Left ventricle myocardium inferior (tissue), 1 donor: ENCODE measurements around the gene FMN1. TPM values are rescaled to one million over a fixed set of nuclear protein-coding genes. Genes with fewer than 3 reads are reported as not detected.

Experiments used
- DNase-seq: peaks from one replicate; pipeline ENCODE4 v3.0.0-alpha.2; 2020
- H3K27ac ChIP-seq: fragments of 200-600 bp; replicated peaks from 2 replicates; pipeline ENCODE4 v1.8.0; 2021
- H3K27me3 ChIP-seq: fragments of 200-600 bp; 2 replicates; pipeline ENCODE4 v1.8.0; 2021; ENCODE audit warnings: low read depth
- H3K36me3 ChIP-seq: fragments of 200-600 bp; 2 replicates; pipeline ENCODE4 v1.8.0; 2021
- H3K4me1 ChIP-seq: fragments of 200-600 bp; 2 replicates; pipeline ENCODE4 v1.8.0; 2021
- H3K4me3 ChIP-seq: fragments of 200-600 bp; 2 replicates; pipeline ENCODE4 v1.8.0; 2021; ENCODE audit warnings: mild to moderate bottlenecking, moderate library complexity
- H3K9me3 ChIP-seq: fragments of 200-600 bp; replicated peaks from 2 replicates; pipeline ENCODE4 v1.8.0; 2021
- CTCF ChIP-seq: fragments of 200-600 bp; IDR thresholded peaks from 2 replicates; pipeline ENCODE4 v1.8.0; 2021; ENCODE audit warnings: antibody characterized with exemption, mild to moderate bottlenecking, borderline replicate concordance
- intact Hi-C: fragments of 100-400 bp; cut with micrococcal nuclease; formaldehyde crosslinking; loops from one replicate; pipeline ENCODE4 v1.11.0; 2022
- total RNA-seq: library from RNA; stranded (reverse); fragmentation: NEBNext Ultra II Directional; extraction: Animal tissue kit (Norgen Biotek cat#: 25700); gene quantifications from one replicate; pipeline ENCODE4 v1.2.1, GENCODE V29; 2021
- donor health status: DM: no; HTN: yes; CAD: no; lungs with severe emphysema.

Gene FMN1
- total RNA-seq, 1 donor from 2014 or later = 4.5 TPM

- TF ChIP-seq CTCF = no peak
- Histone ChIP-seq H3K4me3 (no peak overlapping the region), H3K9me3 (no peaks in the 10 kb centered on the region), H3K4me1 (peaks cover 5% of the 10 kb centered on the region), H3K27me3 (no peaks in the 10 kb centered on the region), H3K36me3 (no peaks in the 10 kb centered on the region), H3K27ac (no peak overlapping the region)
- intact Hi-C loops = no loop called here
- DNase-seq = no peak
These were observed 95.3 kb downstream of the FMN1 start for GRCh38 chr15:33099213-33099612.

- no peaks in the 10 kb centered on the region for H3K9me3 ChIP-seq
- H3K36me3 ChIP-seq = no peaks in the 10 kb centered on the region
- H3K27me3 ChIP-seq = no peaks in the 10 kb centered on the region
- DNase-seq = no peak
- intact Hi-C loops = no loop called here
- H3K4me3 ChIP-seq = no peak overlapping the region
- TF ChIP-seq CTCF = no peak
- no peak overlapping the region for H3K27ac ChIP-seq
- peaks cover 11% of the 10 kb centered on the region for H3K4me1 ChIP-seq
These were observed 96.1 kb downstream of the FMN1 start for GRCh38 chr15:33098094-33099058.

- no peaks in the 10 kb centered on the region for H3K9me3 ChIP-seq
- no peak for TF ChIP-seq CTCF
- H3K4me3 ChIP-seq = no peak overlapping the region
- no peak overlapping the region for H3K27ac ChIP-seq
- no peaks in the 10 kb centered on the region for H3K27me3 ChIP-seq
- no peak for DNase-seq
- no peaks in the 10 kb centered on the region for H3K36me3 ChIP-seq
- H3K4me1 ChIP-seq = peaks cover 11% of the 10 kb centered on the region
- intact Hi-C loops = no loop called here
These were observed 98.4 kb downstream of the FMN1 start for GRCh38 chr15:33096134-33096533.

- Histone ChIP-seq H3K4me1 (peaks cover 11% of the 10 kb centered on the region), H3K27me3 (no peaks in the 10 kb centered on the region), H3K27ac (no peak overlapping the region), H3K4me3 (no peak overlapping the region), H3K36me3 (no peaks in the 10 kb centered on the region), H3K9me3 (no peaks in the 10 kb centered on the region)
- intact Hi-C loops = no loop called here
- TF ChIP-seq CTCF = no peak
- DNase-seq = no peak
These were observed 98.9 kb downstream of the FMN1 start for GRCh38 chr15:33095641-33096040.

- Histone ChIP-seq H3K4me1 (peaks cover 11% of the 10 kb centered on the region), H3K27ac (no peak overlapping the region), H3K9me3 (no peaks in the 10 kb centered on the region), H3K36me3 (no peaks in the 10 kb centered on the region), H3K4me3 (no peak overlapping the region), H3K27me3 (no peaks in the 10 kb centered on the region)
- intact Hi-C loops = no loop called here
- no peak for DNase-seq
- TF ChIP-seq CTCF = no peak
These were observed 100.2 kb downstream of the FMN1 start for GRCh38 chr15:33094336-33094735.
